Smooth muscle cell (in vitro differentiated cells): Measurements from ENCODE around the gene USP25. TPM values are rescaled to one million over a fixed set of nuclear protein-coding genes. Genes with fewer than 3 reads are reported as not detected.

Experiments
- DNase-seq: peaks from one replicate; lab custom pipeline; 2025; ENCODE audit not compliant: unreplicated experiment; lab: John Stamatoyannopoulos, UW
- H2AFZ ChIP-seq: fragments of 200-600 bp; sonication (generic); 2 replicates; pipeline ENCODE4 v1.6.0; 2016; ENCODE audit warnings: antibody characterized with exemption, low read depth, mild to moderate bottlenecking
- H3F3A ChIP-seq: fragments of 200-600 bp; sonication (generic); 2 replicates; pipeline ENCODE4 v1.6.0; 2017; ENCODE audit warnings: antibody characterized with exemption, low read depth
- H3K27ac ChIP-seq: fragments of 200-600 bp; sonication (generic); 2 replicates; pipeline ENCODE4 v1.5.1; 2016; ENCODE audit warnings: low read depth, mild to moderate bottlenecking
- H3K27me3 ChIP-seq: fragments of 200-600 bp; sonication (generic); 2 replicates; pipeline ENCODE4 v1.6.1; 2016; ENCODE audit warnings: low read depth, mild to moderate bottlenecking
- H3K36me3 ChIP-seq: fragments of 200-600 bp; sonication (generic); 2 replicates; pipeline ENCODE4 v1.5.1; 2016; ENCODE audit warnings: low read depth
- H3K4me1 ChIP-seq: fragments of 200-600 bp; sonication (generic); 2 replicates; pipeline ENCODE4 v1.5.1; 2016; ENCODE audit warnings: low read depth
- H3K4me2 ChIP-seq: fragments of 200-600 bp; sonication (generic); 2 replicates; pipeline ENCODE4 v1.6.0; 2016; ENCODE audit warnings: mild to moderate bottlenecking
- H3K4me3 ChIP-seq: fragments of 200-600 bp; sonication (generic); 2 replicates; pipeline ENCODE4 v1.5.1; 2016; ENCODE audit warnings: mild to moderate bottlenecking
- H3K79me2 ChIP-seq: fragments of 200-600 bp; sonication (generic); 2 replicates; pipeline ENCODE4 v1.6.0; 2016; ENCODE audit warnings: low read depth, mild to moderate bottlenecking
- H3K9ac ChIP-seq: fragments of 200-600 bp; sonication (generic); 2 replicates; pipeline ENCODE4 v1.6.0; 2016; ENCODE audit warnings: low read depth
- H3K9me3 ChIP-seq: fragments of 200-600 bp; sonication (generic); replicated peaks from 2 replicates; pipeline ENCODE4 v1.5.1; 2016; ENCODE audit warnings: low read depth
- H4K20me1 ChIP-seq: fragments of 200-600 bp; sonication (generic); 2 replicates; pipeline ENCODE4 v1.6.0; 2016; ENCODE audit warnings: low read depth
- WGBS: methylation state at CpG from one replicate; pipeline ENCODE4 v1.1.7; 2016; ENCODE audit warnings: low lambda C conversion rate; 5-methylcytosine and 5-hydroxymethylcytosine counted together
- polyA plus RNA-seq: library from polyadenylated mRNA; unstranded; fragments of >200 nt; fragmentation: Nextera tagmentation; extraction: Ambion mirVana; gene quantifications from 2 replicates; pipeline ENCODE4 v1.2.1, GENCODE V29; 2016
- total RNA-seq: library from RNA; depleted of rRNA; stranded (reverse); fragments of >200 nt; gene quantifications from 2 replicates; pipeline ENCODE4 v1.2.3, GENCODE V29; 2014
- TF ChIP-seq, protein P1 (sequence below): fragments of 200-600 bp; sonication (generic); IDR thresholded peaks from 2 replicates; pipeline ENCODE4 v1.5.1; 2017; ENCODE audit warnings: borderline replicate concordance, mild to moderate bottlenecking, antibody characterized with exemption; ENCODE audit not compliant: insufficient read depth, poor library complexity, severe bottlenecking

USP25 gene
- total and polyA plus RNA-seq, 2 experiments from 2014 or later, result 12.0 to 30.7 TPM

- peaks cover 50% of the 10 kb centered on the region for H3K79me2 ChIP-seq
- TF ChIP-seq, protein P1, sequence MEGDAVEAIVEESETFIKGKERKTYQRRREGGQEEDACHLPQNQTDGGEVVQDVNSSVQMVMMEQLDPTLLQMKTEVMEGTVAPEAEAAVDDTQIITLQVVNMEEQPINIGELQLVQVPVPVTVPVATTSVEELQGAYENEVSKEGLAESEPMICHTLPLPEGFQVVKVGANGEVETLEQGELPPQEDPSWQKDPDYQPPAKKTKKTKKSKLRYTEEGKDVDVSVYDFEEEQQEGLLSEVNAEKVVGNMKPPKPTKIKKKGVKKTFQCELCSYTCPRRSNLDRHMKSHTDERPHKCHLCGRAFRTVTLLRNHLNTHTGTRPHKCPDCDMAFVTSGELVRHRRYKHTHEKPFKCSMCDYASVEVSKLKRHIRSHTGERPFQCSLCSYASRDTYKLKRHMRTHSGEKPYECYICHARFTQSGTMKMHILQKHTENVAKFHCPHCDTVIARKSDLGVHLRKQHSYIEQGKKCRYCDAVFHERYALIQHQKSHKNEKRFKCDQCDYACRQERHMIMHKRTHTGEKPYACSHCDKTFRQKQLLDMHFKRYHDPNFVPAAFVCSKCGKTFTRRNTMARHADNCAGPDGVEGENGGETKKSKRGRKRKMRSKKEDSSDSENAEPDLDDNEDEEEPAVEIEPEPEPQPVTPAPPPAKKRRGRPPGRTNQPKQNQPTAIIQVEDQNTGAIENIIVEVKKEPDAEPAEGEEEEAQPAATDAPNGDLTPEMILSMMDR, result no peak
- peak overlapping the region; percentile 95 for H3K4me2 ChIP-seq
- H3K36me3 ChIP-seq, result no peaks in the 10 kb centered on the region
- no peaks in the 10 kb centered on the region for H3K27me3 ChIP-seq
- no peaks in the 10 kb centered on the region for H3K9me3 ChIP-seq
- H3K9ac ChIP-seq, result peak overlapping the region; percentile 47
- no peak for DNase-seq
- H3K27ac ChIP-seq, result no peak overlapping the region
- peaks cover 20% of the 10 kb centered on the region for H3K4me1 ChIP-seq
- H2AFZ ChIP-seq, result peak overlapping the region; percentile 87
- peak overlapping the region; percentile 78 for H3K4me3 ChIP-seq
- peaks cover 48% of the 10 kb centered on the region for H4K20me1 ChIP-seq
- H3F3A ChIP-seq, result peaks cover 8% of the 10 kb centered on the region
- WGBS, result 1% methylated on average over 22 of the region's 30 CpGs
These were observed 881 bp downstream of the USP25 start for GRCh38 chr21:15730484-15731242.

DNA sequence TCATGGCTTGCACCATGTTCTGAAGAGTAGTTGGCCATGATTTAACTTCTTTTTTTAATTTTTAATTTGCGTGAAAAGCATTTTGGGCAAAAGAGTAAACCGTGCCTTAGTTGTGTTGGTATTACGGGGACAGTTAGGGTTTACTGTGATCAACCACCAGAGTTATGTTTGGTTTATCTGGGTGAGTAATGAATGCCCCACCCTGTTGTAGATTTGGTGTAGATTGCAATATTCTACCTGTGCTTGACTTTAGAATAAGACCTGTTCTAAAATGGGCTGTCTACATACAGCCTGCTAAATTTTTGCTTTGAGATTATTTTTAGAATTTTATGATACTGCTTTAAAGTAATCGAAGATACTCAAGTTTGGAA is 1.4 kb downstream of the USP25 start:
- Histone ChIP-seq H3K4me3 (peak overlapping the region; percentile 78), H3K36me3 (no peaks in the 10 kb centered on the region), H3K9ac (peak overlapping the region; percentile 47), H3K27me3 (no peaks in the 10 kb centered on the region), H2AFZ (no peak overlapping the region), H3K79me2 (peaks cover 55% of the 10 kb centered on the region), H3K9me3 (no peaks in the 10 kb centered on the region), H3F3A (peaks cover 8% of the 10 kb centered on the region), H4K20me1 (peaks cover 53% of the 10 kb centered on the region), H3K4me1 (peaks cover 20% of the 10 kb centered on the region), H3K4me2 (peak overlapping the region; percentile 95), H3K27ac (no peak overlapping the region)
- DNase-seq, result no peak
- 13% methylated on average over 4 of the region's 4 CpGs for WGBS
- TF ChIP-seq, protein P1, result no peak

DNA sequence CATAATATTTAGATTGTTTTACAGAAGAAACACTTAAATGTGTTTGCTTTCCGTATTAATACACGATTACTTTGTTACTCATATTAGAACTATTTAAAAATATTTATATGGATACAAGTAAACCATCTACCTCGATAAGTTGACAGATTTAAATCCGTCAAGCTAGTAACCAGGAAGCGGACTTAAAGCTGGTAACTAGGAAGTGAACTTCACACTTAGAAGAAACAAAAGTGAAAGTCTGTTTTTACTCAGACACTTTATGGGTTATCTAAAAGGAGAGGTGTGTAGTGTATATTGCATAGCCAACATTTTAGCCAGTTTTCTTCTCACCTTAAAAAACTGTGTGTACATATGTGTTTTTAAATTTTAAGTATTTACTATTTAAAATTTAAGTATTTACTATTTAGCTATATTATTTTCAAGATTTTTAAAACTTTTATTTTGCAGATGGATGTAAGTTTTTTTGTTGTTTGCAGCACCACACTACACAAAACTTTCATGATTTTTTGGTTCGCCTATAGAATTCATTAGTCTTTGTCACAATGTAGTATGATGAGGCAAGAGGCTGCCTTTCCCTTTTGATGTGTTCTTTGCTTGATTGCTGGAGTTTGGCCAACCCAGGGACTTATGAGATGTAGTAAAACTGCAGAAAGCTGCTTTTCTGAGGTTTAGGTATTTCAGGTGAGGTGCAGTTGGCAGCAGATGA is 2.7 kb downstream of the USP25 start:
- Histone ChIP-seq H2AFZ (no peak overlapping the region), H3K79me2 (peaks cover 67% of the 10 kb centered on the region), H3K36me3 (no peaks in the 10 kb centered on the region), H3K4me3 (peak overlapping the region; percentile 78), H4K20me1 (peaks cover 62% of the 10 kb centered on the region), H3K9me3 (no peaks in the 10 kb centered on the region), H3K9ac (no peak overlapping the region), H3K27me3 (no peaks in the 10 kb centered on the region), H3F3A (peaks cover 8% of the 10 kb centered on the region), H3K4me1 (peaks cover 20% of the 10 kb centered on the region), H3K4me2 (peak overlapping the region; percentile 95), H3K27ac (no peak overlapping the region)
- WGBS, result 37% methylated on average over 6 of the region's 6 CpGs
- DNase-seq, result no peak
- TF ChIP-seq, protein P1, result no peak
